DMS114 treated with DMSO at 0.1 percent for 48 hours (cell line): ENCODE data around the gene PLEKHG4.

Experiments used
- DNase-seq: peaks from one replicate; lab custom pipeline; 2025; ENCODE audit not compliant: unreplicated experiment; lab: John Stamatoyannopoulos, UW

The PLEKHG4 gene

GRCh38 chr16:67259705-67260104 is 19.6 kb upstream of the PLEKHG4 start:
- no peak for DNase-seq

GRCh38 chr16:67260426-67261063 is 18.8 kb upstream of the PLEKHG4 start:
- DNase-seq, result no peak

- DNase-seq, result no peak
Observed at GRCh38 chr16:67263201-67263600, 16.1 kb upstream of the PLEKHG4 start.

- DNase-seq, result no peak
Observed at GRCh38 chr16:67264277-67264676, 15.1 kb upstream of the PLEKHG4 start.

- no peak for DNase-seq
Observed at GRCh38 chr16:67264866-67265265, 14.5 kb upstream of the PLEKHG4 start.

- no peak for DNase-seq
Observed at GRCh38 chr16:67265834-67266233, 13.5 kb upstream of the PLEKHG4 start.

- no peak for DNase-seq
Observed at GRCh38 chr16:67268136-67268579, 11.2 kb upstream of the PLEKHG4 start.

GRCh38 chr16:67269766-67270165 is 9.6 kb upstream of the PLEKHG4 start:
- DNase-seq, result no peak

- DNase-seq, result no peak
Observed at GRCh38 chr16:67270931-67271338, 8.4 kb upstream of the PLEKHG4 start.

GRCh38 chr16:67271446-67271845 is 7.9 kb upstream of the PLEKHG4 start:
- DNase-seq, result no peak

GRCh38 chr16:67275321-67275720 is 4.0 kb upstream of the PLEKHG4 start:
- no peak for DNase-seq

- DNase-seq, result no peak
Observed at GRCh38 chr16:67277294-67277998, 1.9 kb upstream of the PLEKHG4 start.

GRCh38 chr16:67277999-67278772 is 1.1 kb upstream of the PLEKHG4 start:
- DNase-seq, result no peak

GRCh38 chr16:67278773-67279295 is 498 bp upstream of the PLEKHG4 start:
- no peak for DNase-seq

- DNase-seq, result no peak
Observed at GRCh38 chr16:67280090-67281015, 1.0 kb downstream of the PLEKHG4 start.

GRCh38 chr16:67281536-67282446 is 2.5 kb downstream of the PLEKHG4 start:
- DNase-seq, result no peak

- no peak for DNase-seq
Observed at GRCh38 chr16:67282447-67282805, 3.1 kb downstream of the PLEKHG4 start.

GRCh38 chr16:67283039-67283825 is 3.9 kb downstream of the PLEKHG4 start:
- DNase-seq, result no peak
